Prostate gland (tissue), 2 donors: Measurements from ENCODE around the gene WDR13.

Experiments
- CTCF ChIP-seq, 4 experiments: fragments of 200-600 bp in 2 of 4; fragments of 450-650 bp in 2 of 4; sonication (generic) in 2 of 4; IDR thresholded peaks; 1 replicate in 3 of 4; 2 replicates in 1 of 4; pipeline ENCODE4 v1.5.1; 2016 to 2019; ENCODE audit warnings: antibody characterized with exemption in 4 of 4, mild to moderate bottlenecking in 2 of 4, moderate library complexity in 2 of 4
- POLR2A ChIP-seq: fragments of 450-650 bp; IDR thresholded peaks from one replicate; pipeline ENCODE4 v1.6.1; 2016; ENCODE audit warnings: antibody characterized with exemption, mild to moderate bottlenecking
- POLR2AphosphoS5 ChIP-seq: sonication (generic); formaldehyde crosslinking; IDR thresholded peaks from one replicate; pipeline ENCODE4 v1.6.1; 2017; ENCODE audit warnings: antibody characterized with exemption

GRCh38 chrX:48648336-48648751 lies 51.1 kb downstream of the WDR13 start:
- peak in 1 of 4 experiments; percentile 33 for TF ChIP-seq CTCF (IDR thresholded peaks at IDR 0.05)
- no peak for TF ChIP-seq POLR2A
- no peak for TF ChIP-seq POLR2AphosphoS5
